Right lobe of liver (tissue), 6 donors: ENCODE results near the gene APOO. TPM values are rescaled to one million over a fixed set of nuclear protein-coding genes. Genes with fewer than 3 reads are reported as not detected.

Source experiments
- ATAC-seq, 4 donors: fragments of 200-7000 bp; cut with Tn5 transposase; one replicate each; pipeline ENCODE4 v1.9.1; 2020; ENCODE audit warnings: mild to moderate bottlenecking in 4 of 4, moderate library complexity in 4 of 4
- DNase-seq, 3 donors: peaks; one replicate each; pipeline ENCODE4 v3.0.0-alpha.2; 2020
- H3K27ac ChIP-seq, 3 donors: fragments of 200-600 bp; one replicate each; pipeline ENCODE4 v1.8.0; 2022
- H3K27me3 ChIP-seq, 2 donors: fragments of 200-600 bp; one replicate each; pipeline ENCODE4 v1.8.0; 2022
- H3K36me3 ChIP-seq, 4 donors: fragments of 200-600 bp; sonication (generic) in 1 of 4; one replicate each; pipeline versions ENCODE4 v1.5.1 to v1.8.0; 2017 to 2022; ENCODE audit warnings: control low read depth in 1 of 4
- H3K4me1 ChIP-seq, 4 donors: fragments of 200-600 bp; sonication (generic) in 1 of 4; one replicate each; pipeline versions ENCODE4 v1.5.1 to v1.8.0; 2017 to 2022; ENCODE audit warnings: control low read depth in 1 of 4
- H3K4me3 ChIP-seq, 3 donors: fragments of 200-600 bp; one replicate each; pipeline ENCODE4 v1.8.0; 2022
- H3K9me3 ChIP-seq, 4 donors: fragments of 200-600 bp; sonication (generic) in 1 of 4; one replicate each; pipeline versions ENCODE4 v1.5.1 to v1.8.0; 2017 to 2022; ENCODE audit warnings: control low read depth in 1 of 4
- POLR2A ChIP-seq: fragments of 450-650 bp; IDR thresholded peaks from one replicate; pipeline ENCODE4 v1.6.1; 2017; ENCODE audit warnings: antibody characterized with exemption, mild to moderate bottlenecking
- WGBS: methylation state at CpG from one replicate; pipeline ENCODE4 v1.1.6; 2018; ENCODE audit warnings: low coverage, low lambda C conversion rate; ENCODE audit not compliant: insufficient coverage; ENCODE audit errors: missing lambda C conversion rate; 5-methylcytosine and 5-hydroxymethylcytosine counted together
- intact Hi-C, 2 donors: fragments of 100-400 bp; cut with DNase I; formaldehyde crosslinking; loops; one replicate each; pipeline versions ENCODE4 v1.11.2 to v1.14.1; 2022
- total RNA-seq, 6 experiments: library from RNA; depleted of rRNA in 2 of 6; stranded (reverse); fragments of >200 nt in 2 of 6; fragmentation: NEBNext Ultra II Directional in 3 of 6; extraction: Animal tissue kit (Norgen Biotek cat#: 25700) in 3 of 6; gene quantifications; one replicate each; pipeline versions ENCODE4 v1.1.0 to v1.2.4, GENCODE V29; 2016 to 2023
- TF ChIP-seq, protein P1 (sequence below), 4 donors: fragments of 200-600 bp in 3 of 4; fragments of 450-650 bp in 1 of 4; IDR thresholded peaks; one replicate each; pipeline versions ENCODE4 v1.5.1 to v1.8.0; 2016 to 2022; ENCODE audit warnings: antibody characterized with exemption in 4 of 4, mild to moderate bottlenecking in 2 of 4
- donor health status: DM: no; HTN: yes; CAD: no.
- donor health status: DM: no; HTN: no; CAD: no.
- donor health status: DM: no; HTN: no; CAD: no.
- donor health status: DM: no; HTN: yes; CAD: no.
- donor health status: DM: no; HTN: yes; CAD: no.

Gene APOO
- total RNA-seq, 6 experiments from 2014 or later = 9.8 to 17.3 (median 12.2) TPM

DNA sequence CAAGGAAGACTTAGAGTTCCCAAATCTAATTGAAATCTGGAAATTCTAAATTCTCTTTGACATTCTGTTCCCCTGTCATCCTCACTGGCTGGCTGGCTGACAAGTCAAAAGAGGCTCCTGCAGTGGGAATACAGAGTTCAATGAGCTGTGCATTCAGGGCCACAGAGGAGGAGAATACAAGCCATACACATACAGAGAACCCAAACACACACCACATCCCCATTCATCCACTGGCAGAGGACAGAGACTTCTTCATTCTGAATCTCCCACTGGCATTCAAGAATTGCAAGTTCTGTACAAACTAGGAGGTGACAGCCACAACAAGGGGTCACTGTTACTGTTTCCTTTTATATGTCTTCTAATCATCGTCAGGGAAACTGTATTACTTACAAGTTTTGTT is 75.0 kb downstream of the APOO start:
- no peak for DNase-seq
- intact Hi-C loops = no loop called here
- Histone ChIP-seq H3K27ac (no peak overlapping the region), H3K27me3 (no peaks in the 10 kb centered on the region), H3K36me3 (no peaks in the 10 kb centered on the region), H3K9me3 (no peaks in the 10 kb centered on the region), H3K4me3 (no peak overlapping the region), H3K4me1 (no peaks in the 10 kb centered on the region)
- peak in 1 of 4 donors; percentile 17 for ATAC-seq
- 54% methylated on average over 1 of the region's 1 CpG for WGBS
- no peak for TF ChIP-seq POLR2A
- TF ChIP-seq, protein P1, sequence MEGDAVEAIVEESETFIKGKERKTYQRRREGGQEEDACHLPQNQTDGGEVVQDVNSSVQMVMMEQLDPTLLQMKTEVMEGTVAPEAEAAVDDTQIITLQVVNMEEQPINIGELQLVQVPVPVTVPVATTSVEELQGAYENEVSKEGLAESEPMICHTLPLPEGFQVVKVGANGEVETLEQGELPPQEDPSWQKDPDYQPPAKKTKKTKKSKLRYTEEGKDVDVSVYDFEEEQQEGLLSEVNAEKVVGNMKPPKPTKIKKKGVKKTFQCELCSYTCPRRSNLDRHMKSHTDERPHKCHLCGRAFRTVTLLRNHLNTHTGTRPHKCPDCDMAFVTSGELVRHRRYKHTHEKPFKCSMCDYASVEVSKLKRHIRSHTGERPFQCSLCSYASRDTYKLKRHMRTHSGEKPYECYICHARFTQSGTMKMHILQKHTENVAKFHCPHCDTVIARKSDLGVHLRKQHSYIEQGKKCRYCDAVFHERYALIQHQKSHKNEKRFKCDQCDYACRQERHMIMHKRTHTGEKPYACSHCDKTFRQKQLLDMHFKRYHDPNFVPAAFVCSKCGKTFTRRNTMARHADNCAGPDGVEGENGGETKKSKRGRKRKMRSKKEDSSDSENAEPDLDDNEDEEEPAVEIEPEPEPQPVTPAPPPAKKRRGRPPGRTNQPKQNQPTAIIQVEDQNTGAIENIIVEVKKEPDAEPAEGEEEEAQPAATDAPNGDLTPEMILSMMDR (IDR thresholded peaks at IDR 0.05) = no peak

DNA sequence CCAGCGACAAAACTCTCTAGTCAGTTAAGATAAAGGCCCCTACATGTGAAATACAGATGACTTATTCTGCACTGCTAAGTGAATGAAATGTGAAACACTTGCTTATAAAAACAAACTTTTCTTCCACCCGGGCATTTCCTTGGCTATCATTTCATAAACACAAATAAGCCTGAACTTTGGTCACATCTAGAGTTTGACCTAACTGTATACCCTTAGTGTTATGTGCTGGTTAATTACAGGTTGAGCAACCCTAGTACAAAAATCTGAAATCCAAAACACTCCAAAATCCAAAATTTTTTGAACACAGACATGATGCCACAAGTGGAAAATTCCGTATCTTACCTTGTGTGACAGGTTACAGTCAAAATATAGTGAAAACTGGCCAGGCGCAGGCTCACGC is 78.9 kb downstream of the APOO start:
- 58% methylated on average over 4 of the region's 5 CpGs for WGBS
- Histone ChIP-seq H3K27ac (no peak overlapping the region), H3K36me3 (no peaks in the 10 kb centered on the region), H3K9me3 (no peaks in the 10 kb centered on the region), H3K27me3 (no peaks in the 10 kb centered on the region), H3K4me1 (no peaks in the 10 kb centered on the region), H3K4me3 (no peak overlapping the region)
- no peak for DNase-seq
- intact Hi-C loops = no loop called here
- TF ChIP-seq, protein P1 (IDR thresholded peaks at IDR 0.05) = no peak
- TF ChIP-seq POLR2A = no peak
- ATAC-seq = peak in 1 of 4 donors; percentile 63

DNA sequence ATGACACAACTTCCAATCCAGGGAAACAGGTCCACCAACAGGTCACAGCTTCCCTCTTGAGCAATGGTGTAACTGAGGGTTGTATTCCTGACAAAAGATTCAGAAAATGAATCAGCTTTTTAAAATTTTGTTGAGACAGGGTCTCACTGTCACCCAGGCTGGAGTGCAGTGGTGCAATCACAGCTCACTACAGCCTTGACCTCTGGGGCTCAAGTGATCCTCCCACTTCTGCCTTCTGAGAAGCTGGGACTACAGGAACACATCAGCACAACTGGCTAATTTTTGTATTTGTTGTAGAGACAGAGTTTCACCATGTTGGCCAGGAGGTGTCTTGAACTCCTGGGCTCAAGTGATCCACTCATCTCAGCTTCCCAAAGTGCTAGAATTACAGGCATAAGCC is 81.1 kb downstream of the APOO start:
- Histone ChIP-seq H3K36me3 (no peaks in the 10 kb centered on the region), H3K9me3 (no peaks in the 10 kb centered on the region), H3K4me1 (no peaks in the 10 kb centered on the region), H3K4me3 (no peak overlapping the region), H3K27ac (no peak overlapping the region), H3K27me3 (no peaks in the 10 kb centered on the region)
- DNase-seq = no peak
- no peak for ATAC-seq
- TF ChIP-seq, protein P1 (IDR thresholded peaks at IDR 0.05) = no peak
- TF ChIP-seq POLR2A = no peak
- intact Hi-C loops = no loop called here

DNA sequence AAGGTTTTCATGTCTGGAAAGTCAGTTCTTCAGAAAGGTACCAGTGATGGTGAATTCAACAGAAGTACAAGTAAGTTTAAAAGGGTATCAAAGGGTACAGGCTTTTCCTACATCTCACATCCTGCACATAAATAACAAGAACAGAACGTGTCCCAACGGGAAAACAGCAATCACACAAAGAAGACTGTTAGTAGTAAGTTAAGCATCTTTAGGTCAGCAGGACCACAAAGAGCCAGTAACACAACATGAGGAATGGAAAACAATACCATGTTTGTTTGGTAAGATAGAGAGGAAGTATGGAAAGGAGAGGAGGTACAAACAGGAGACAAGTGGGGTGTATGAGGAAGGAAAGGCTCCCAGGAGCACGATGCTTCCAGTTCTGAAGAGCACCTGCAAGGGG is 81.5 kb downstream of the APOO start:
- Histone ChIP-seq H3K27ac (no peak overlapping the region), H3K4me3 (no peak overlapping the region), H3K27me3 (no peaks in the 10 kb centered on the region), H3K36me3 (no peaks in the 10 kb centered on the region), H3K4me1 (no peaks in the 10 kb centered on the region), H3K9me3 (no peaks in the 10 kb centered on the region)
- intact Hi-C loops = no loop called here
- ATAC-seq = no peak
- no peak for DNase-seq
- 25% methylated on average over 3 of the region's 3 CpGs for WGBS
- TF ChIP-seq POLR2A = no peak
- TF ChIP-seq, protein P1 (IDR thresholded peaks at IDR 0.05) = no peak

DNA sequence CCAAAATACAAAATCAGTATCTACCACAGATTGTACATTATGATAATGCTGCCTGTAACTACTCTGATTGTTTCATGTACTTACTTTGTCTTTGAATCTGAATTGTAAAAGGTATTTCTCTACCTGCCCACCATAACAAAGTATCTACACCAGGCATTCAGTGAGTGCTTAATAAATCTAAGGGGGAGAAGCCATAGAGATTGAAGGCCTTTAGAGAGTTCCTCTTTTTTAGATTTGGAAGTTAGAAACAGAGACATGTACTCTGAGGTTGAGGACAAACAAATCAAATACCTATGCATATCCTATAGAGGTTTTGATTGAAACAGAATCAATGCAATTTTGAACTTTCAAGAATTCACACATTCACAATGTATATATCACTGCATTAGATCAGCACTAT is 82.1 kb downstream of the APOO start:
- no peak overlapping the region for H3K4me3 ChIP-seq
- no peaks in the 10 kb centered on the region for H3K4me1 ChIP-seq
- no peaks in the 10 kb centered on the region for H3K36me3 ChIP-seq
- DNase-seq (no peak), ATAC-seq (no peak)
- intact Hi-C loops = no loop called here
- no peak overlapping the region for H3K27ac ChIP-seq
- no peaks in the 10 kb centered on the region for H3K9me3 ChIP-seq
- H3K27me3 ChIP-seq = no peaks in the 10 kb centered on the region
- no peak for TF ChIP-seq POLR2A
- TF ChIP-seq, protein P1 (IDR thresholded peaks at IDR 0.05) = no peak
